Stimulated activated CD8-positive, alpha-beta memory T cell treated with anti-CD3 and anti-CD28 coated beads, Interleukin-7, amount 100 ng/mL, for 48 hours (primary cell): ENCODE results near the gene TMEM63A.
"Not testable (repeated sequence)": the region's sequence is repeated elsewhere in the genome, so short reads cannot be mapped to it uniquely, and the experiment has no call there.

Source experiments
- DNase-seq, 2 donors: peaks; one replicate each; pipeline ENCODE4 v3.0.0-alpha.2; 2020; ENCODE audit warnings: low read depth in 1 of 2; ENCODE audit errors: extremely low read depth in 1 of 2

TMEM63A gene

GRCh38 chr1:225881959-225882693, at the start of gene TMEM63A:
TSS of gene TMEM63A (minus strand) at chr1:225882380. CDS start at chr1:225877580, 4,800 bp downstream.
- DNase-seq, result peak; percentile 66 to 81

- DNase-seq, result no peak
Measured at GRCh38 chr1:225931270-225932136, 49.3 kb upstream of the TMEM63A start.

GRCh38 chr1:225930566-225930965, 48.4 kb upstream of the TMEM63A start:
- DNase-seq, result no peak

GRCh38 chr1:225929462-225929861, 47.3 kb upstream of the TMEM63A start:
- DNase-seq, result not testable (repeated sequence)

GRCh38 chr1:225928186-225929175, 46.3 kb upstream of the TMEM63A start:
- no peak for DNase-seq

- DNase-seq, result no peak
Measured at GRCh38 chr1:225926551-225927113, 44.5 kb upstream of the TMEM63A start.

- peak; percentile 90 to 95 for DNase-seq
Measured at GRCh38 chr1:225923692-225924555, 41.7 kb upstream of the TMEM63A start, which contains the start of gene PYCR2. TSS of gene PYCR2 (minus strand) at chr1:225924250. CDS start at chr1:225924110, 140 bp downstream.

- no peak for DNase-seq
Measured at GRCh38 chr1:225923381-225923691, 41.2 kb upstream of the TMEM63A start.

- DNase-seq, result no peak
Measured at GRCh38 chr1:225921734-225922709, 39.8 kb upstream of the TMEM63A start.

- DNase-seq, result no peak
Measured at GRCh38 chr1:225919906-225920305, 37.7 kb upstream of the TMEM63A start.

GRCh38 chr1:225918280-225918679, 36.1 kb upstream of the TMEM63A start:
- DNase-seq, result no peak

GRCh38 chr1:225917536-225917935, 35.4 kb upstream of the TMEM63A start:
- DNase-seq, result no peak

- no peak for DNase-seq
Measured at GRCh38 chr1:225917101-225917500, 34.9 kb upstream of the TMEM63A start.

GRCh38 chr1:225915538-225915991, 33.4 kb upstream of the TMEM63A start:
- DNase-seq, result no peak

- DNase-seq, result no peak
Measured at GRCh38 chr1:225914947-225915346, 32.8 kb upstream of the TMEM63A start.

GRCh38 chr1:225914391-225914790, 32.2 kb upstream of the TMEM63A start:
- no peak for DNase-seq

GRCh38 chr1:225911191-225912130, 29.3 kb upstream of the TMEM63A start:
- DNase-seq, result peak; percentile 37 to 39
